OCI-LY7 (cell line): ENCODE results near the gene ANAPC16. TPM values are rescaled to one million over a fixed set of nuclear protein-coding genes. Genes with fewer than 3 reads are reported as not detected.

Experiments used
- BruUV-seq: library from RNA; stranded (reverse); fragments of 400-500 nt; replicated peaks from 2 replicates; lab custom pipeline; 2021; lab: Mats Ljungman, UMichigan
- CTCF ChIA-PET: fragments of 300-600 bp; sonication (Branson Sonifier 250); formaldehyde crosslinking; loops from one replicate; lab custom pipeline; 2022; ENCODE audit warnings: antibody characterized with exemption; ENCODE audit not compliant: unreplicated experiment; lab: Charles Lee
- POLR2A ChIA-PET: fragments of 300-600 bp; sonication (Branson Sonifier 250); formaldehyde crosslinking; loops from one replicate; lab custom pipeline; 2022; ENCODE audit warnings: antibody characterized with exemption; lab: Charles Lee
- DNase-seq: peaks from one replicate; pipeline ENCODE4 v3.0.0-alpha.2; 2015; ENCODE audit warnings: low spot score
- H2AFZ ChIP-seq: fragments of 200-600 bp; sonication (generic), shearing (Covaris generic); 2 replicates; pipeline ENCODE4 v1.6.1; 2014; ENCODE audit warnings: mild to moderate bottlenecking, antibody characterized with exemption, low read length, moderate library complexity
- H3K27ac ChIP-seq: fragments of 200-600 bp; sonication (generic); 2 replicates; pipeline ENCODE4 v1.5.1; 2014; ENCODE audit warnings: mixed run types, low read depth, mild to moderate bottlenecking, moderate library complexity, low read length, inconsistent platforms; ENCODE audit not compliant: poor library complexity, severe bottlenecking
- H3K36me3 ChIP-seq: fragments of 200-600 bp; sonication (generic); 2 replicates; pipeline ENCODE4 v1.6.1; 2014; ENCODE audit warnings: mild to moderate bottlenecking, antibody characterized with exemption, low read length, moderate library complexity, mixed read lengths; ENCODE audit not compliant: insufficient read depth
- H3K4me1 ChIP-seq: fragments of 200-600 bp; sonication (generic); 2 replicates; pipeline ENCODE4 v1.5.1; 2014; ENCODE audit warnings: mild to moderate bottlenecking, low read length; ENCODE audit not compliant: insufficient read depth, poor library complexity, severe bottlenecking
- H3K4me2 ChIP-seq: fragments of 200-600 bp; sonication (generic); 2 replicates; pipeline ENCODE4 v1.6.1; 2014; ENCODE audit warnings: mild to moderate bottlenecking, low read length
- H3K4me3 ChIP-seq: fragments of 200-600 bp; sonication (generic); 2 replicates; pipeline ENCODE4 v1.5.1; 2014; ENCODE audit warnings: mild to moderate bottlenecking, low read depth, low read length; ENCODE audit not compliant: poor library complexity, severe bottlenecking
- H3K79me2 ChIP-seq: fragments of 200-600 bp; sonication (generic); 2 replicates; pipeline ENCODE4 v1.6.1; 2016; ENCODE audit warnings: low read depth, mild to moderate bottlenecking, low read length, moderate library complexity, mixed read lengths; ENCODE audit not compliant: insufficient read depth
- H3K9me2 ChIP-seq: fragments of 200-600 bp; sonication (generic); 2 replicates; pipeline ENCODE4 v1.6.1; 2016; ENCODE audit warnings: mild to moderate bottlenecking, low read length, mixed read lengths; ENCODE audit not compliant: insufficient read depth
- H3K9me3 ChIP-seq: fragments of 200-600 bp; sonication (generic); 2 replicates; pipeline ENCODE4 v1.6.1; 2014; ENCODE audit warnings: mild to moderate bottlenecking, mixed run types, low read length, mixed read lengths
- H4K20me1 ChIP-seq: fragments of 200-600 bp; sonication (generic); 2 replicates; pipeline ENCODE4 v1.6.1; 2014; ENCODE audit warnings: mild to moderate bottlenecking, antibody characterized with exemption, low read length, moderate library complexity, mixed read lengths; ENCODE audit not compliant: insufficient read depth
- EZH2phosphoT487 ChIP-seq: fragments of 200-600 bp; sonication (generic); IDR thresholded peaks from 2 replicates; pipeline ENCODE4 v1.6.1; 2018; ENCODE audit warnings: low read depth, borderline replicate concordance, mild to moderate bottlenecking, mixed run types, antibody characterized with exemption, low read length, moderate library complexity, mixed read lengths
- intact Hi-C: fragments of 100-400 bp; cut with micrococcal nuclease; formaldehyde crosslinking; loops from one replicate; pipeline ENCODE4 v1.10.0; 2022; ENCODE audit not compliant: unreplicated experiment
- total RNA-seq, 2 experiments: library from RNA; depleted of rRNA in 1 of 2; stranded (reverse); fragments of >200 nt in 1 of 2; shearing (Covaris generic) in 1 of 2; gene quantifications; 2 replicates each; pipeline ENCODE4 v1.2.3, GENCODE V29; 2014 to 2022
- TF ChIP-seq, protein P1 (sequence below): fragments of 200-600 bp; sonication (generic); conservative IDR thresholded peaks from 2 replicates; pipeline ENCODE4 v1.5.1; 2014; ENCODE audit warnings: mild to moderate bottlenecking, antibody characterized with exemption, low read length, moderate library complexity, mixed read lengths

The ANAPC16 gene
- total RNA-seq, 2 experiments from 2014 or later, result 68.0 to 92.8 TPM

DNA sequence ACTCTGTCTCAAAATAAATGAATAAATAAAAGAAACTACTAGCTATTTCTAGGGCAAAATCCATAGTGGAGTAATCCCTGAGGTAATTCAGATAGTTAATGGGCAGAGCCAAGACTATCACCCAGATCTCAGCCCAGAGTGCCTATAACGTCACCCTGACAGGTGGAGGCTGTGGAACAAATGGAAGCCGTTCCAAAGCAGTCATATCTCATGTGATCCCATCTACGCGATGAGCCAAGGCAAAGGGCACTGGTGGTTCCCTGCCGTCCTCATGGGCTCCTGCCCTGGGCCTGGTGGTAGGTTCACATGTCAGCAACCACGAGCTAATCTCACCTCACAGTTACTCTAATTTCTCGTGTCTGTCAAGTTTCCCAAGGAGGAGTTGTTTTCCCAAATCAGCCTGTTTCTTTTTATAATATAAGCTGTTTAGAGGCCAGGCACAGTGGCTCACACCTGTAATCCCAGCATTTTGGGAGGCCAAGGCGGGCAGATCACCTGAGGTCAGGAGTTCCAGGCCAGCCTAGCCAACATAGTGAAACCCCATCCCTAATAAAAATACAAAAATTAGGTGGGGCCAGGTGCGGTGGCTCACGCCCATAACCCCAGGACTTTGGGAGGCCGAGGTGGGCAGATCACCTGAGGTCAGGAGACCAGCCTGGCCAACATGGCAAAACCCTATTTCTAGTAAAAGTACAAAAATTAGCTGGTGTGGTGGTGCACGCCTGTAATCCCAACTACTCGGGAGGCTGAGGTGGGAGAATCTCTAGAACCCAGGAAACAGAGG, 22.8 kb downstream of the ANAPC16 start:
- Histone ChIP-seq H3K9me2 (no peaks in the 10 kb centered on the region), H3K9me3 (no peaks in the 10 kb centered on the region), H4K20me1 (no peaks in the 10 kb centered on the region), H2AFZ (no peak overlapping the region), H3K36me3 (peaks cover 30% of the 10 kb centered on the region), H3K4me3 (no peak overlapping the region), H3K4me2 (no peak overlapping the region), H3K4me1 (no peaks in the 10 kb centered on the region), H3K27ac (no peak overlapping the region), H3K79me2 (no peaks in the 10 kb centered on the region)
- BruUV-seq, result no TSS peak
- no peak for DNase-seq
- ChIA-PET POLR2A (interaction anchor here (0.7 to 1.0 kb wide), 3 partner anchors 10 to 1311 kb away, joined by 3 to 4 read pairs (median 3); no protein-coding TSS in a partner anchor), CTCF (no interaction called here)
- intact Hi-C loops, result no loop called here
- TF ChIP-seq, protein P1, sequence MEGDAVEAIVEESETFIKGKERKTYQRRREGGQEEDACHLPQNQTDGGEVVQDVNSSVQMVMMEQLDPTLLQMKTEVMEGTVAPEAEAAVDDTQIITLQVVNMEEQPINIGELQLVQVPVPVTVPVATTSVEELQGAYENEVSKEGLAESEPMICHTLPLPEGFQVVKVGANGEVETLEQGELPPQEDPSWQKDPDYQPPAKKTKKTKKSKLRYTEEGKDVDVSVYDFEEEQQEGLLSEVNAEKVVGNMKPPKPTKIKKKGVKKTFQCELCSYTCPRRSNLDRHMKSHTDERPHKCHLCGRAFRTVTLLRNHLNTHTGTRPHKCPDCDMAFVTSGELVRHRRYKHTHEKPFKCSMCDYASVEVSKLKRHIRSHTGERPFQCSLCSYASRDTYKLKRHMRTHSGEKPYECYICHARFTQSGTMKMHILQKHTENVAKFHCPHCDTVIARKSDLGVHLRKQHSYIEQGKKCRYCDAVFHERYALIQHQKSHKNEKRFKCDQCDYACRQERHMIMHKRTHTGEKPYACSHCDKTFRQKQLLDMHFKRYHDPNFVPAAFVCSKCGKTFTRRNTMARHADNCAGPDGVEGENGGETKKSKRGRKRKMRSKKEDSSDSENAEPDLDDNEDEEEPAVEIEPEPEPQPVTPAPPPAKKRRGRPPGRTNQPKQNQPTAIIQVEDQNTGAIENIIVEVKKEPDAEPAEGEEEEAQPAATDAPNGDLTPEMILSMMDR, result no peak

DNA sequence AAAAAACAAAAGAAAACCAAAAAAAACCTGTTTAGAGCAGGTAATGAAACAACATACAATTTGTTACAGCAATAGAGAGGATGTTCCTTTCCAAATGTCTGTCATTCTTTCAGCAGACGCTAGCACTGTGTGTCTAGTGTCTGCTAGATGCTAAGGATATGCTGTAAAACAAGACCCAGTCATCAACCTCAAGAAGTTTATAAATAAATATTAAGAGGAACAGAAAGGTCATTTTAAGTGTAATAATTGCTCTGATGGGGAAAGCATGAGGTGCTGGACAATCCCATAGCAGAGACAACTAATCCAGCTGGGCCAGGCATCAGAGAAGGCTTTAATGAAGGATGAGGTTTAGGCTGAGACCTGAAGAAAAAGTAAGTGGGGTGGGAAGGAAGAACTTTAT, 23.6 kb downstream of the ANAPC16 start:
- no peaks in the 10 kb centered on the region for H3K9me3 ChIP-seq
- no peak overlapping the region for H3K27ac ChIP-seq
- peaks cover 7% of the 10 kb centered on the region for H3K4me1 ChIP-seq
- intact Hi-C loops, result no loop called here
- H4K20me1 ChIP-seq, result no peaks in the 10 kb centered on the region
- H2AFZ ChIP-seq, result no peak overlapping the region
- H3K9me2 ChIP-seq, result no peaks in the 10 kb centered on the region
- no TSS peak for BruUV-seq
- H3K4me3 ChIP-seq, result no peak overlapping the region
- TF ChIP-seq, protein P1, result no peak
- no peak for TF ChIP-seq EZH2phosphoT487
- CTCF ChIA-PET, result no interaction called here
- POLR2A ChIA-PET, result no interaction called here
- no peak overlapping the region for H3K4me2 ChIP-seq
- no peak for DNase-seq
- peaks cover 22% of the 10 kb centered on the region for H3K36me3 ChIP-seq
- H3K79me2 ChIP-seq, result no peaks in the 10 kb centered on the region

DNA sequence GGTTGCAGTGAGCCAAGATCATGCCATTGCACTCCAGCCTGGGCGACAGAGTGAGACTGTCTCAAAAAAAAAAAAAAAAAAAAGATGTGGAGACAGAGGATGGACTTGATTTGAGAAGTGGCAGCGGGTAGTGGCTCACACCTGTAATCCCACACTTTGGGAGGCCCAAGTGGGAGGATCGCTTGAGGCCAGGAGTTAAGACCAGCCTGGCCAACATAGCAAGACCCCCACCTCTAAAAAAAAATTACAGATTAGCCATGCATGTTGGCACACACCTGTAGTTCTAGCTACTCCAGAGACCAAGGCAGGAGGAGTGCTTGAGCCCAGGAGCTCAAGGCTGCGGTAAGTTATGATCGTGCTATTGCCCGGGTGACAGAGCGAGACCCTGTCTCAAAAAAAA, 24.6 kb downstream of the ANAPC16 start:
- no peak overlapping the region for H3K27ac ChIP-seq
- no peak for DNase-seq
- no peaks in the 10 kb centered on the region for H4K20me1 ChIP-seq
- BruUV-seq, result no TSS peak
- TF ChIP-seq, protein P1, result no peak
- no peak for TF ChIP-seq EZH2phosphoT487
- POLR2A ChIA-PET, result interaction anchor here (0.7 kb wide), 1 partner anchor 25 kb away, joined by 4 read pairs; no protein-coding TSS in a partner anchor
- H3K9me3 ChIP-seq, result no peaks in the 10 kb centered on the region
- no peaks in the 10 kb centered on the region for H3K9me2 ChIP-seq
- no peaks in the 10 kb centered on the region for H3K79me2 ChIP-seq
- no peak overlapping the region for H3K4me3 ChIP-seq
- H2AFZ ChIP-seq, result no peak overlapping the region
- peaks cover 15% of the 10 kb centered on the region for H3K4me1 ChIP-seq
- intact Hi-C loops, result no loop called here
- CTCF ChIA-PET, result interaction anchor here (0.7 kb wide), 1 partner anchor 151 kb away, joined by 4 read pairs; no protein-coding TSS in a partner anchor
- H3K36me3 ChIP-seq, result peaks cover 15% of the 10 kb centered on the region; the same call in 1 of the 2 replicates
- H3K4me2 ChIP-seq, result no peak overlapping the region
